ENCODE results near the gene ZC3HAV1. TPM values are rescaled to one million over a fixed set of nuclear protein-coding genes. Genes with fewer than 3 reads are reported as not detected.

The ZC3HAV1 gene
- polyA plus RNA-seq, 1 of the 3 experiments (the other 2 are of a cell fraction), result 11.2 TPM

DNA sequence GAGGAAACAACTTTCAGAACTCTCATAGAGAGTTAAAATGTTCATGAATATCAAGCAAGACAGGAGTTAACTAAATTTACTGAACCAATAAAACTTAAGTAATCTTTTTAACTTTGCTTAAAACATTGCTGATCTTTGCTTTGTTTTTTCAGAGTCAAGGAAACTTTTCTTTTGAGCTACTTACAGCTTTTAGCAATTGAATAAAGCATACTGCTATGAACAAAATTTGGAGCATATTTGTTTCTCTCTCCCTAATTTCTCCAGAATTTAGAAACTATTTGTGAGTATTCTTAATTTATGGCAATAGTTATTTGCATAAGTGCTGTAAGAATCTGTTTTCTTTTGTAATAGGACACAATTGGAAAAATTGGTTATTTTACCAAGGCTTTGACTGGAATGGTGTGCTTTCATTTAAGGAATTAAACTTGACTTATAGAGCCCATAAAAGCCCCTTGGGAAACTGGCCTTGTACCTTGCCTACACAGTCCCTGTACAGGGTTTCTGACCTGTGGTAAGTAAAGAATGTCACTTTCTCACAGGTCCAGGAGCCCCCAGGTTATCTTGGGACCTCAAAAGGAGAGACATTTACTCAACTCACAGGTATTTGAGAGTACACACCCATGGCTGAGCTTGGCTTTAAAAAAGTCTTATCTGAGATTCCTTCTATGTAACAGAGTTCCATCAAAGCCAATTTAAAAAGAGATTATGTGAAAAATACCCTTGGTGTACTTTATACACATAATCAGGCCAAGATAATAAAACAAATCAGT is 105.0 kb downstream of the ZC3HAV1 start:
- no peak for DNase-seq
- TF ChIP-seq EP300 (IDR thresholded peaks at IDR 0.05; ENCODE audit: borderline replicate concordance in 1 of 2, low read depth in 1 of 2, low read length in 1 of 2) (no peak), YY1 (IDR thresholded peaks at IDR 0.05; ENCODE audit: low read depth) (no peak), RCOR1 (IDR thresholded peaks at IDR 0.05; ENCODE audit: low read length) (no peak), NRF1 (IDR thresholded peaks at IDR 0.05; ENCODE audit: low read depth, low read length) (no peak), CTCF (IDR thresholded peaks at IDR 0.05) (no peak), REST (IDR thresholded peaks at IDR 0.05; ENCODE audit: low read depth, low read length) (no peak), FOXJ3 (CRISPR knock-in tag; IDR thresholded peaks at IDR 0.05) (no peak), USF2 (IDR thresholded peaks at IDR 0.05; ENCODE audit: borderline replicate concordance, low read depth, low read length) (no peak), SMC3 (IDR thresholded peaks at IDR 0.05; ENCODE audit: low read depth, low read length) (no peak), GATA2 (CRISPR knock-in tag; IDR thresholded peaks at IDR 0.05) (no peak), USF1 (IDR thresholded peaks at IDR 0.05; ENCODE audit: borderline replicate concordance, low read depth) (no peak), TEAD4 (IDR thresholded peaks at IDR 0.05; ENCODE audit: borderline replicate concordance, insufficient read depth) (no peak)
- CTCF ChIA-PET, result interaction anchor here (2.3 to 3.2 kb wide), 2 partner anchors 13 to 71 kb away, joined by 10 to 16 read pairs; no protein-coding TSS in a partner anchor
- Histone ChIP-seq H3F3A (replicated peaks; ENCODE audit: insufficient read depth) (no peaks in the 10 kb centered on the region), H3K36me3 (replicated peaks in 1 of 2; ENCODE audit: control insufficient read depth in 1 of 2, insufficient read depth in 2 of 2, low read length in 1 of 2) (peaks cover 0 to 3% of the 10 kb centered on the region in 2 experiments), H3K27ac (ENCODE audit: low read depth in 2 of 2, low read length in 1 of 2) (no peak overlapping the region), H3K79me2 (ENCODE audit: insufficient read depth) (no peaks in the 10 kb centered on the region), H3K4me2 (no peak overlapping the region), H3K4me1 (ENCODE audit: control insufficient read depth in 1 of 2, insufficient read depth in 2 of 2, low read depth in 1 of 2, low read length in 1 of 2) (no peaks in the 10 kb centered on the region), H2AFZ (ENCODE audit: low read depth) (no peak overlapping the region), H3K27me3 (ENCODE audit: insufficient read depth) (no peaks in the 10 kb centered on the region), H3K4me3 (ENCODE audit: low read depth in 2 of 2, low read length in 1 of 2) (no peak overlapping the region), H3K9me2 (no peaks in the 10 kb centered on the region), H3K9me3 (peaks cover 22% of the 10 kb centered on the region), H3K9ac (no peak overlapping the region), H4K20me1 (ENCODE audit: insufficient read depth) (no peaks in the 10 kb centered on the region)
- POLR2A ChIA-PET, result no interaction called here

All from SK-N-SH (cell line).